ENCODE data around the gene LYRM9.
"Not testable (repeated sequence)": the region's sequence is repeated elsewhere in the genome, so short reads cannot be mapped to it uniquely, and the experiment has no call there.

Gene LYRM9

DNA sequence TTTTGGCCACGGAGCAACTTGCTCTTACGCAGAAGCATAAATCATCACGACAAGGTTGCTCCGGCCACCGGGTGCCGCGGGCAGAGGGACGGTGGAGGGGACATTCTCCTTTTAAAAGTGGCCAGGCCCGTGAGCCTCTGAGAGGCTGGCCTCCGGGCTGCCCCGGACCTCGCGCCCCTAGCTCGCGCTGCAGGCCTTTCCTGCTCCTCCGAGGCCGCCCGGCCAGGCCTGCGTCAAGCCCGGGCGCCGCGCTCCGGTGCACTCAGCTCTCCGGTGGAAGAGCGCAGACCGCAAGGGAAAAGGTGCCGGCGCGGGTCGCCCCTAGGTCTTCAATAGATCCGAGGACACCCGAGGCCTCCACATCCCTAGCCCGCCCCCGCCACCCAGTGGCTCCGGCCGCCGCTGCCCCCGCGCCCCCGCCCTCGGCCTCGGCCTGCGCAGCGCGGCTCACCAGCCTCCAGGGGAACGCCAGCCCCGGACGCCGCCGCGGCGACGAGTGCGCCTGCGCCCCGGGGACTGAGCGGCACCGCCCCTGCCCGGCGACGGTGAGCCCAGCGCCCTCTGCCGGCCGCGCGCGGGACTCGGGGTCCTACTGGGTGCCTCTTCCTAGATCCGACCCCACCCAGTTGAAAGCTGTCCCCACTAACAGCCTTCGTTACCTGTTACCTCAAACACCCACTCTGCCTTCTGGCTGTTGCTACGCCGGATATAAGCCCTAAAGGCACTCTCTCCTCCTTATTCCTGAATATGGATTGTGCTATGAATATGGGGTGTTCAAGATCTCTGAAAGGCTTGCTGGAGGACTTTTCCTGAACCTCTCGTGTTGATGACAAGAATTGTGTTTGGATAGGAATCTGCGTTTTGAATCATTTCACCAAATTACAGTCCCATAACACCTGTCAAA lies at the start of gene LYRM9:
Gene LYRM9 (minus strand): TSS at position 500 of the 904 bp plus-strand sequence. CDS start 10,671 bp downstream, outside the sequence.
- peak; percentile 91 for DNase-seq

DNA sequence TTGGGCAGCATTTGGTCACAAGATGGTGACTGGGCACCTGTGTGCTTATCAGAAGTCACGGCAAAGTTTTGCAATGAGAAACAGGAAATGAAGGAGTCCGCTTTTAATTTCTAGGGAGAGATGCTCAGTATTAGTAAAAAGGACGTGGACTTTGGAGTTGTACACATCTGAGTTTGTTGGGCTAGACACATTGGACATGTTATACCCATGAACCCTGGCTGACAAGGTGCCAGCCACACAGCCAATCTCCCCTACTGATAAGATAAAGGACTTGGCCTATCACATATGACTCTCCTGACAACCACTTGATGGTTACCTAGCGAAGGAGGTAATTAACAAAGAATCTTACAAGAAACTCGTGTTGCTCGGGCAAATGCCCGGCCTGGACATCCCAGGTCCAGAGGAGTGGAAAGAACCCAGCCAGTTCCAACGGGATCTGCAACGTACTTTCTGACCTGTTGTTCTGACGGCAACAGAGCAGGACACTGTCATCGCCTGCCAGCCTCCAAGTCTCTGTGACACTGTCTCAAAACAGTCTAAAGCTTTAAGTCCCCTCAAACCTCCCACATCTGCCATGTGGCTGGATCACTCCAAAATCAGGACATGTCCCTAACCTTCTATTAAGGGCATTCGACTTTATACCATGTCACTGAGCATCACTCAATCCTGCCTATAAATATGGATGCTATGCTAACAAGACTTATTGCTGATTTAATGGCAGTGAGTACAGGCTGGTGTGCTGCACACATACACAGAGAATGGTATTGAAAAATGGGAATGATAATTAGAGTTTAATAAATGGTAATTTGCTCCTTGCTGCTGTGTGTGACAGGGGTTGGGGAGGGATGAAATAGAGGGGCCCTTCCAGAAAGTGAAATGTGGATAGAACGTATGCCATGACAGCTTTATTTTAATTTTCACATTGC lies 47.6 kb upstream of the LYRM9 start:
- no peak for DNase-seq

DNA sequence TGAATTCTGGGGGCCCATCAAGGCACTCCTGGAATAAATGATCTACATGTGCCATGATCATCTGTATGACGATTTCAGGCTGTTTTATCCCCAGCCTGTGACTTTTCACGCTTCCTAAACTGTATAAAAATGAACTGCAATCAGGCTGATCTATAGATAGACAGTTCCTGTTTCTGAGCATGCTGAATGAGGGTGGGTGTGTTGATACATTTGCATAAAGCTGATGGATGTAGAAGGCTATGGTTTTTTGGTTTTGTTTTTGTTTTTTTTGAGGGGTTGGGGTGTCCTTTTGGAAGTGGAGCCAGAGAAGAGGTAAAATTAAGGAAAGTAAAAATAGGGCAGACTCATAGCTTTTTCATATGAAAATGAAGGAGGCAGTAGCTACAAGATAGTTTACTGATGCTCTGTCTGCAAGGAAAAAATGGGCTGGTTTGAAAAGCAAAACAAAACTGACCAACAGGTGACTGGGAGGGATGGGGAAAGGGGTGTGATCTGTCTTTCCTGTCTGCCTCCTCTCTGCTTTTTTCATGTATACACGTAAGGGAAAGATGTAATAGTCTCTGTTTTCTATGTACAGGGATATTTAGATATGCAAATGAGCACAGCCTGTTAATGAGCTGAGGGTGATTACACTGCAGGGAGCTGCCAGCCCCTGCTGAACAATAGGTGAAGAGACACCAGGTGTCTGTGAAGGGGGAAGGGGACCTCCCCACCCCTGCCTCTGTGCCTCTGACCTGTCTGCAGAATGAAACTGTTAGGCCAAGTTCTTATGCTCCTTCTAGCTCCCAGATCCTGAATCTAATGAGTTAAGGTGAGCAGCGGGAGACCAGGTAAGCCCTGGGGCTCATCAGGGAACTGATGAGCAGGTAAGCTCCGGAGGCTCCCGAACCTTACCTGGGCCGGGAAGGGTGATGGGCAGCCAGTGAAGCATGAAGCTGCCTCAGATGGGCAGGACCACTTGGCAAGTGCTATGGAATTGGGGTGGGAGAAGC lies 46.6 kb upstream of the LYRM9 start:
- no peak for DNase-seq

DNA sequence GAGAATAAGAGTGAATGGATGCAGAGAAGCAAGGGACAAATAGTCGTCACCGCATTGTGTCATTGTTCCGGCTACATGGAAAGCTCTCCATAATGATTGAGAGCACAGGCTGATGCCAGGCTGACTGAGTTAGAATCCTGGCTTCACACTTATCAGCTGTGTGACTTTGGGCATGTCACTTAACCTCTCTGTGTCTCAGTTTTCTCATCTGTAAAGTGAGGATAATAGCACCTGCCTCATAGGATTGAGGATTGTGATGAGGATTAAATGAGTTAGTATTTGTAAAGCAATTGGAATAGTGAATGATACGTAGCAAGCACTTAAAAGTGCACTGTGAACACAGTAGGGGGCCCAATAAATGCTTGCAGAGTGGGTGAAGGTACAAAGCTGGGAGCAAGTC lies 45.7 kb upstream of the LYRM9 start:
- no peak for DNase-seq

DNA sequence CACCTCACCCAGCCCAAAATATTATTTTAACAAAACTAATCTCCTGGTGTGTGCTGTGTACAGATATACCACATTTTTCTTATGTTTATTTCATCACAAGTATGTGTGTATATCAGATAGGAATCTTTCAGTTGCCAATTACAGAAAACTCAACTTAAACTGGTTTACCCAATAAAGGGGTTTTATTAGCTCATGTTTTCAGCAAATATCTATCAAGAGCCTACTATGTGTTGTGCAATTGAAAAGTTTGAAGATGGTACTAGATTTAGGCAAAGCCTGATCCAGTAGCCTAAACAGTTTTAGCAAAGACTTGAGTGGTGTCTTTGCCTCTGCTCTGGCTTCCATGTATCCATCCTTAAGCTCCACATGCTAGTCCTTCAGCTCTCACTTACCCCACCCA lies 45.1 kb upstream of the LYRM9 start:
- DNase-seq, result no peak

DNA sequence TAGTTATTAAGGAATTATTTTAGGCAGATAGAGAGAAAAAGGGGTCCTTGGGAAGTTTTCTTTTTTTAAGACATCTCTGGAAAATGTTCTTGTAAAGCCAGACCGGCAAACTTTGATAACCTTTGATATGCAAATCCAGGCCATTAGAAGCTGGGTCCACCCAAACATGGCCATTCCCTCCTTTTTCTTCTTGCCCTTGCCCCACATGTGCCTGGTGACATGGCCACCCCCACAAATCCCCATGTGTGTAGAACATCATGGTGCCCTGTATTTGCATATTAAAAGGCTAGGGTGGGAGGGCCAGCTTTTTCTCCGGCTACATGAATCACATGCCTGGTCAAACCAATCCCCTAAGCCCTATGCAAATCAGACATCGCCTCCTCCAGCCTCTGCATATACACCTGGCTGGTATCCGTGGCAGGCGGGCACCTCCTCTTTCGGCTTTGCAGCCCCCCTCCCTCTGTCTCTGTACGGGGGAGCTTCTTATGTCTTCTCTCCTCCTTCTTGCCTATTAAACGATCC lies 43.9 kb upstream of the LYRM9 start:
- DNase-seq, result no peak

DNA sequence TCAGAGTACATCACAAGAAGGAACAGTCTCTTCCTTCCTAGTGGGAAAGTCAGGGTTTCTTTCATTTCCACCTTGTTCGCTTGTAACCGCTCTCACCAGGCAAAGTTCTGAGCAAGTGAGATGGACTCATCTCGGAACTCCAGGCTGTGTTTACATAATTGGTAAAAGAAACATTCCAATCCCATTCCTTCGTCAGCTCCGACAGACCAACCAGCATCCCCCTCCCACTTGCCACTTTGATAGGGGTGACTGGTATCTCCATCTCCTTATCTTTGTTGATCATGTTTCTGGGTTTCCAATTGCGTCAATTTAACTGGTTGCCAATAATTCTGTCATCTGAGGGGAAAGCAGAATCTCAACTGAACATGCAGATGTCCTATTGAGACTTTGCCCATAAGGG lies 36.8 kb upstream of the LYRM9 start:
- no peak for DNase-seq

DNA sequence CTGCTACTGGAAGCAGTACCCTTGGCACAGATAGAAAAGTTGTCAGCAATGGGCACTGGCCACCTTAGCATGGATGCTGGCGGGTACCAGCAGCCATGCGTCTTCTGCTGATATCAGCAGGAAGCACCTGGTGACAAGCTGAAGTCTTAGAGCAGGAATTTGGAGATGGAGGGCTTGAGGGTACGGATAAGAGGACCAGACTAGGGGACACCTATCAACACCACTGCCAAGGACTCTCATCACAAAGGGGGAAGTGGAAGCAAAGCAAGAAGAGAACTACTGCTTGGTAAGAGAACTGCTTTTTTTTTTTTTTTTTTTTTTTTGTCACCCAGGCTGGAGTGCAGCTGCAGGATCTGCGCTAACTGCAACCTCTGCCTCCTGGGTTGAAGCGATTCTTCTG lies 35.4 kb upstream of the LYRM9 start:
- no peak for DNase-seq

DNA sequence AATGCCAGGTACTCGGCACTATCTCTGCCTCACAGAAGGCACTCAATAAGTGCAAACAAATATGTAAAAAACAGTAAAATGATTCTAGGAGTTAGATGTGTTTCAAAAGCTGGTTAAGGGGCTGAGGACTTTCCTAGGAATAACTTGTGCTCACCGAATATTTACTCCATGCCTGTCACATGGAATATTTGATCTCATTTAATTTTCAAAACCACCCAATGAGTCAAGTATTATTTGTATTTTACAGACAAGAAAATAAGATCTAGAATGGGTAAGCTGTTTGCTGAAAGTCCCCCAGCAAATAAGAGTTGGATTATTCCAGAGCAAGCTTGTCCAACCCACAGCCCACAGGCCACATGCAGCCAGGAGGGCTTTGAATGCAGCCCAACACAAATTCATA lies 34.6 kb upstream of the LYRM9 start:
- no peak for DNase-seq

DNA sequence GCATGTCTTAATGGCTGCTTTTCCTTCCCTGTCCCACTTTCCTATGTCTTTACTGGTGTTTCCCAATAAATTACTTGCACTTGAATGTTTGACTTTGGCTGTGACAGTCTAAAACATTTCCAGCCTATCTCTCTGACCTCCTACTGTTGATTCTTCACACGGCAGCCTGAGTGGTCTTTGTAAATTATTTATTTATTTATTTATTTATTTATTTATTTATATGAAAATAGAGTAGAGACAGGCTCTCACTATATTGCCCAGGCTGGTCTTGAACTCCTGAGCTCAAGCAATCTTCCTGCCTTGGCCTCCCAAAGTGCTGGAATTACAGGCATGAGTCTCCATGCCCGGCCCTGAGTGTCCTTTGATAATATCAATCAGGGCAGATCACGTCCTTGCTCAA lies 28.4 kb upstream of the LYRM9 start:
- DNase-seq, result no peak

DNA sequence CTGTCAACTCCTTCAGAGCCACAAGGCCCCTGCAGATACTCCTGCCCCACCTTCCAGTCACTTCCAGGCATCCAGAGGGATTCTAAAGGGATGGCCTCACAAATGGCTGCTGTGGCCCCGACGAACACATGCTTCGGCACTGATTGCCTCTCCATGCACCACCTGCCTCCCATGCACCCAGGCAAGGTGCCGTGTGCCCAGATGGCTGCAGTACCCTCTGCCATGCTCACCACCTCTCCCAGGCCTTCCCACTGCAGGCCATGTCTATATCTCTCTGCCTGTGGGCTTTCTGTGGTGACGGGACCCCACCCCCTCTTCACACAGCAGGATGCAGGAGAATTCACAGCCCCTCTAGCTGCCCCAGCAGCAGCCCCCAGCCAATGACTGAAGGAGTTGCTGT lies 27.9 kb upstream of the LYRM9 start:
- no peak for DNase-seq

DNA sequence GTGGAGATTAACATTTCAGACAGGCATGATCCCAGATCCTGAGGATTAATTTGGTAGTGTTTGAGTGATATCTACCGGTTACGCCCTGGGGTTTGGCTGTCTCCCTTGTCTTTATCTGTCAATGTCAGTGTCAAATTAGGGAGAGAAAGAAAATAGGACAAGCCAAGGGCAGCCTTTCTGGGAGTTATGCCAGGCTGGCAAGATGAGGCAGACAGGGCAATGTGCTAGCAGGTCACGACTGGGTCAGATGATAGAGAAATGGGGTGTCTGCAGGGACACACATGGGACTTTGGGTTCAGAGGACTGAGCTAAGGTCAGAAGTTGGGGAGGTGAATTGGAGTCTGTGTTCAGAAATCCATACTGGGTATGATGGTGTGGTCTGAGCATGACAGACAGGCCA lies 27.4 kb upstream of the LYRM9 start:
- DNase-seq, result no peak

DNA sequence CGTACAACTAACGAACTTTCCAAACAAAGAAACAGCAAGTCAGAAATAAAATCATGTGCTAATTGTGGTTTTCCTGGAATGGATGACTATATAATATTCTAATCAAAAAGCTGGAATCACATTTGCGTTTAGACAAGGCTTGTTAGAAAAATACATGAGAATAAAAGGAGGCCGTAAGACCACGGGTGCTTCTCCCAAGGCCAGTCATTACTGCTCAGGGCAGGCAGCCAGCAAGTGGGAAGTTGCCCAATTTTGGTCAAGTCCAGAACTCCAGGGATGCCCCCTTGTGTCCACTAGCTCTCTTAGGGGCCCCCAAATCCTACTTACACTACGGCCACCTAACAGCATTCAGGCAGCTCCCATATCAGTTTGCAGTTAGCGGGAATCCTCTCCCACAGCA lies 25.9 kb upstream of the LYRM9 start:
- DNase-seq, result no peak

DNA sequence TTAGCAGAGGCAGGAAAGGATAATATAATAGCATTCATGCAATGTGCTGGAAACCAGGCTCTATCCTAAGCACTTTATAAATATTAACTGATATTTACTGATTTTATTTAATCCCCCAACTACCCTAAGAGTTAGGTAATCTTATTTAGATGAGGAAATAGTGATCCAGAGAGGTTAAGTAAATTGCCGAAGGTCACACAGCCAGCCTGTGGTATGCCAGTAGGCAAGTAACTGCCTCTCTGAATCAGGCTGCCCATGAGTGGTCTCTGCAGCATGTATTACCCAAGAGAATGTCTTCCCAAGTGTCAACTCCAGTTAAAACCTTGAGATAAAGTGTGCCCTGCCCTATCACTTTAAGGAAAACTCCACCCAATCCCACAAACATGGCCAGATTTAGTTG lies 25.3 kb upstream of the LYRM9 start:
- no peak for DNase-seq

DNA sequence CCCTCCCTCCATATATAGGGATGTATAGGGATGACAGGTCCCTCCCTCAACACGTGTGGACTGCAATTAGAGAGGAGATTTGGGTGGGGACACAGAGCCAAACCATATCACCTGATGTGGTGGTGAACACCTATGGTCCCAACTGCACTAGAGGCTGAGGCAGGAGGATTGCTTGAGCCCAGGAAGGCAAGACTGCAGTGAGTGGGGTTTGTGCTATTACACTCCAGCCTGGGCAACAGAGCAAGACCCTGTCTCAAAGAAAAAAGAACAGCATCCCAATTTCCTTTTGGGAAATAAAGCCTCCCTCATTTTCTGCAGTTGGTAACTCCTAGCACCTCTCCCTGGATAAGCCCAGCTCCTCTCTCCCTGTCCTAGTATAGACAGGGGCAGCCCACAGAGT lies 23.8 kb upstream of the LYRM9 start:
- no peak for DNase-seq

DNA sequence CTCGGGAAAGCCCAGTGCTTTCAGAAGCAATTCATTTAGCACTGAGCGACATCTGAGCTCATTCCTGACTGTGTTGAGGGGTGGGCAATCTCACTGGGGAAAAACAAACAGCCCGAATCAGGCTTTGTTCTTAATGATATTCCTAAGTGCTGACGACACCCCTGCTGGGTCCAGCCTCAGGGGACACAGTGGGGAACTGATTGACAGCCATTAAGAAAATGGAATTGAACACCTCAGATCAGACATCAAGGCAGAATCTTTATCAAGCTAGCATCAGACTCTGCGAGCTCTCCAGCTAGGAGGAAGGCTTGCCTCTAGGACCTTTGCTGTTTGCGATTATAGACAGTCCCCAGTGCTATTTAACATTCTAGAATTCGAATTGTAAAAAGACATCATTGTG lies 22.5 kb upstream of the LYRM9 start:
- DNase-seq, result no peak

DNA sequence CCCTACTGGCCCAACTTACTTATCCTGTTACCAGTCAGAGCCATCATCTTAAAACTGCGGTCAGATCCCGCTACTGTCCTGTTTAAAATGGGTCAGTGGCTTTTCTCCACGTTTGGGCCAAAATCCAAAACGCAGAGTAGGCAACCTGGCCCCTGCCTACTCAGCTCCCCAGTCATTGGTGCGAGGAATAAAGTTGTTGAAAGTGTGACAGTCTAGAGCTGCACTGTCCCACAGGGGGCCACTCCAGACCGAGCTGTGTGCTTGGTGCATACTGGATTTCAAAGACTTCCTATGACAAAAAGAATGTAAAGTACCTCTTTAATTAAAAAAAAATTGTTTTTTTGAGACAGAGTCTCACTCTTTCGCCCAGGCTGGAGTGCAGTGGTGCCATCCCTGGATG lies 21.2 kb upstream of the LYRM9 start:
- no peak for DNase-seq

DNA sequence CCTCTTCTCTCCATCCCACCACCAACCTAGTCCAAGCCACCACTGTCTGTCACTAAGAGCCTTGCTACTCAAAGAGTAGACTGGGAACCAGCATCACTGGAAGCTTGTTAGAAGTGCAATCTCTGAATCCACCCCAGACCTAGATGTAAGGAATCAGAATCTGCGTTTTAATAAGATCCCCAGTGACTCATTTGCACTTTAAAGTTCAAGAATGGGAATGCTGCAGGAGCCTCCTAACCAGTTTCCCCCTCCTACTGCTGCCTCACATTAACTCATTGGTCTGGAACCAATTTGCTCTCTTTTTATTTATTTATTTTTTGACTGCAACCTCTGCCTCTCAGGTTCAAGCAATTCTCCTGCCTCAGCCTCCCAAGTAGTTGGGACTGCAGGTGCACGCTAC lies 19.8 kb upstream of the LYRM9 start:
- DNase-seq, result no peak

DNA sequence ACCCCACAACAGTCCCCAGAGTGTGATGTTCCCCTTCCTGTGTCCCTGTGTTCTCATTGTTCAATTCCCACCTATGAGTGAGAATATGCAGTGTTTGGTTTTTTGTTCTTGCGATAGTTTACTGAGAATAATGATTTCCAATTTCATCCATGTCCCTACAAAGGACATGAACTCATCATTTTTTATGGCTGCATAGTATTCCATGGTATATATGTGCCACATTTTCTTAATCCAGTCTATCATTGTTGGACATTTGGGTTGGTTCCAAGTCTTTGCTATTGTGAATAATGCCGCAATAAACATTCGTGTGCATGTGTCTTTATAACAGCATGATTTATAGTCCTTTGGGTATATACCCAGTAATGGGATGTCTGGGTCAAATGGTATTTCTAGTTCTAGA lies 19.1 kb upstream of the LYRM9 start:
- not testable (repeated sequence) for DNase-seq

DNA sequence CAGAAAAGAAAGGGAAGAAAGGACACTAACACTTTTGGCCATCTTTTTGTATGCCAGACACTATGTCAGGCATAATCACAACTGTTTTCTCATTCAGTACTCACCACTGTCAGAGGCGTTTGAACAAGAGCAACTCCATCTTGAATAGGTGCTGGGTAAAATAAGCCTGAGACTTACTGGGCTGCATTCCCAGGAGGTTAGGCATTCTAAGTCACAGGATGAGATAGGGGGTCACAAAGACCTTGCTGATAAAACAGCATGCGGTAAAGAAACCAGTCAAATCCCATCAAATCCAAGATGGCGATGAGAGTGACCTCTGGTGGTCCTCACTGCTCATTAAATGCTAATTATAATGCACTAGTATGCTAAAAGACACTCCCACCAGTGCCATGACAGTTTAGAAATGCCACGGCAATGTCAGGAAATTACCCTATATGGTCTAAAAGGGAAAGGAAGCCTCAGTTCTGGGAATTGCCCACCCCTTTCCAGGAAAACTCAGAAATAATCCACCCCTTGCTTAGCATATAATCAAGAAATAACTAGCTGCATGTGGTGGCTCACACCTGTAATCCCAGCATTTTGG lies 14.9 kb upstream of the LYRM9 start:
- DNase-seq, result no peak

DNA sequence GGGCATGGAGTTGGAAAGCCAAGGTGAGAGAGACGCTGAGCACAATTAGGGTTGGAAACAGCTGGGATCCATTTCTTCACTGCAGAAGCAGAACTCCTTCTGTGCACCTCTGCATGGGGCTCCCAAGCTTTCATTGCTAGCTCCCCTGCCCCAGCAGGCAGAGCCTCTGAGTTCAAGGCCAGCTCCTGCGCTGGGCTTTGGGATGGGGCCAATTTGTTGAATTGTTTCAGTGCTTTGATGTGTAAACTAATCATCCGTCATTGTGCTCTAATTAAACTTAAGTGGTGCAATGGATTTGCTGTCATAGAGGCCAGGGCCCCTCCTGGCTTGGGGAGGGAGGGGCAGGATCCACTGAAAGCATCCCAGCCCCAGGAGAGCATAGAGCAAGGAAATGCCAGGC lies 13.5 kb upstream of the LYRM9 start:
- no peak for DNase-seq

DNA sequence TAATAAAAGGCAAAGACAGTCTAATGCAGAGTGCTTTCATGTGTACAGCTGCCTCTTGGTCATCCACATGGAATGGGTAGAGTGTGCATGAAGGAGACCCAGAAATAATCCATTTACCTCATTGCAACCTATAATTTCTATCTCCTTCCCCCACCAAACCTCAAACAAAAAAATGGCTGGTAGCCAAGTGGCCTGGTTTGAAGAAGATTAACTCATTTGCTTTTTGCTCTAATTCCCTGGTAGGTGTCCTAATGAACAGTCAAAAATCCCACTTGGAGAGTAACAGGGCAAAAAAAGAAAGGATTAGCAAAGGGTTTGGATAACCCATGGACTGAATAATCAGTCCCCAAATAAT lies 13.0 kb upstream of the LYRM9 start:
- no peak for DNase-seq

Data from stimulated activated CD4-positive, alpha-beta T cell treated with anti-CD3 and anti-CD28 coated beads, Interleukin-4, amount 100 ng/mL, for 24 hours (primary cell).